ENCODE results near the gene TMEM191C. TPM values are rescaled to one million over a fixed set of nuclear protein-coding genes. Genes with fewer than 3 reads are reported as not detected.

TMEM191C gene
- total RNA-seq, 4 donors from 2014 or later: 0.99 to 5.1 (median 3.8) TPM; not detected in 1

GRCh38 chr22:21445437-21446127 lies 21.6 kb upstream of the TMEM191C start:
- Histone ChIP-seq H3K27ac (replicated peaks in 1 of 4) (no peak overlapping the region), H3K27me3 (no peaks in the 10 kb centered on the region), H3K4me1 (peaks cover 2 to 14% (median 9%) of the 10 kb centered on the region in 4 donors), H3K9me3 (no peaks in the 10 kb centered on the region), H3K4me3 (no peak overlapping the region), H3K36me3 (peaks cover 12 to 56% (median 36%) of the 10 kb centered on the region in 4 donors)
- 92% methylated on average over 10 of the region's 27 CpGs for WGBS
- DNase-seq (ENCODE audit: extremely low spot score): no peak
- TF ChIP-seq POLR2A (IDR thresholded peaks at IDR 0.05; ENCODE audit: low read depth) (no peak), POLR2AphosphoS5 (IDR thresholded peaks at IDR 0.05) (no peak), EP300 (IDR thresholded peaks at IDR 0.05) (no peak)
- intact Hi-C loops (cut with DNase I): no loop called here

- Histone ChIP-seq H3K27ac (replicated peaks in 1 of 4) (no peak overlapping the region), H3K4me3 (no peak overlapping the region), H3K9me3 (no peaks in the 10 kb centered on the region), H3K27me3 (no peaks in the 10 kb centered on the region), H3K36me3 (peaks cover 12 to 56% (median 36%) of the 10 kb centered on the region in 4 donors), H3K4me1 (peaks cover 2 to 12% (median 9%) of the 10 kb centered on the region in 4 donors)
- intact Hi-C loops (cut with DNase I): no loop called here
- no peak for DNase-seq (ENCODE audit: extremely low spot score)
- WGBS: 94% methylated on average over 43 of the region's 49 CpGs
- TF ChIP-seq EP300 (IDR thresholded peaks at IDR 0.05) (no peak), POLR2A (IDR thresholded peaks at IDR 0.05; ENCODE audit: low read depth) (no peak), POLR2AphosphoS5 (IDR thresholded peaks at IDR 0.05) (no peak)
- TF ChIP-seq, protein P1, sequence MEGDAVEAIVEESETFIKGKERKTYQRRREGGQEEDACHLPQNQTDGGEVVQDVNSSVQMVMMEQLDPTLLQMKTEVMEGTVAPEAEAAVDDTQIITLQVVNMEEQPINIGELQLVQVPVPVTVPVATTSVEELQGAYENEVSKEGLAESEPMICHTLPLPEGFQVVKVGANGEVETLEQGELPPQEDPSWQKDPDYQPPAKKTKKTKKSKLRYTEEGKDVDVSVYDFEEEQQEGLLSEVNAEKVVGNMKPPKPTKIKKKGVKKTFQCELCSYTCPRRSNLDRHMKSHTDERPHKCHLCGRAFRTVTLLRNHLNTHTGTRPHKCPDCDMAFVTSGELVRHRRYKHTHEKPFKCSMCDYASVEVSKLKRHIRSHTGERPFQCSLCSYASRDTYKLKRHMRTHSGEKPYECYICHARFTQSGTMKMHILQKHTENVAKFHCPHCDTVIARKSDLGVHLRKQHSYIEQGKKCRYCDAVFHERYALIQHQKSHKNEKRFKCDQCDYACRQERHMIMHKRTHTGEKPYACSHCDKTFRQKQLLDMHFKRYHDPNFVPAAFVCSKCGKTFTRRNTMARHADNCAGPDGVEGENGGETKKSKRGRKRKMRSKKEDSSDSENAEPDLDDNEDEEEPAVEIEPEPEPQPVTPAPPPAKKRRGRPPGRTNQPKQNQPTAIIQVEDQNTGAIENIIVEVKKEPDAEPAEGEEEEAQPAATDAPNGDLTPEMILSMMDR (IDR thresholded peaks at IDR 0.05): no peak
Measured at GRCh38 chr22:21446128-21446826, 20.9 kb upstream of the TMEM191C start.

- Histone ChIP-seq H3K4me3 (no peak overlapping the region), H3K4me1 (peaks cover 2 to 11% (median 9%) of the 10 kb centered on the region in 4 donors), H3K36me3 (peaks cover 12 to 56% (median 36%) of the 10 kb centered on the region in 4 donors), H3K9me3 (no peaks in the 10 kb centered on the region), H3K27ac (replicated peaks in 1 of 4) (no peak overlapping the region), H3K27me3 (no peaks in the 10 kb centered on the region)
- WGBS: 92% methylated on average over 18 of the region's 33 CpGs
- TF ChIP-seq POLR2A (IDR thresholded peaks at IDR 0.05; ENCODE audit: low read depth): no peak
- TF ChIP-seq POLR2AphosphoS5 (IDR thresholded peaks at IDR 0.05): no peak
- TF ChIP-seq EP300 (IDR thresholded peaks at IDR 0.05): no peak
- TF ChIP-seq, protein P1 (IDR thresholded peaks at IDR 0.05): no peak
- intact Hi-C loops (cut with DNase I): no loop called here
- DNase-seq (ENCODE audit: extremely low spot score): no peak
Measured at GRCh38 chr22:21446827-21447690, 20.1 kb upstream of the TMEM191C start.

DNA sequence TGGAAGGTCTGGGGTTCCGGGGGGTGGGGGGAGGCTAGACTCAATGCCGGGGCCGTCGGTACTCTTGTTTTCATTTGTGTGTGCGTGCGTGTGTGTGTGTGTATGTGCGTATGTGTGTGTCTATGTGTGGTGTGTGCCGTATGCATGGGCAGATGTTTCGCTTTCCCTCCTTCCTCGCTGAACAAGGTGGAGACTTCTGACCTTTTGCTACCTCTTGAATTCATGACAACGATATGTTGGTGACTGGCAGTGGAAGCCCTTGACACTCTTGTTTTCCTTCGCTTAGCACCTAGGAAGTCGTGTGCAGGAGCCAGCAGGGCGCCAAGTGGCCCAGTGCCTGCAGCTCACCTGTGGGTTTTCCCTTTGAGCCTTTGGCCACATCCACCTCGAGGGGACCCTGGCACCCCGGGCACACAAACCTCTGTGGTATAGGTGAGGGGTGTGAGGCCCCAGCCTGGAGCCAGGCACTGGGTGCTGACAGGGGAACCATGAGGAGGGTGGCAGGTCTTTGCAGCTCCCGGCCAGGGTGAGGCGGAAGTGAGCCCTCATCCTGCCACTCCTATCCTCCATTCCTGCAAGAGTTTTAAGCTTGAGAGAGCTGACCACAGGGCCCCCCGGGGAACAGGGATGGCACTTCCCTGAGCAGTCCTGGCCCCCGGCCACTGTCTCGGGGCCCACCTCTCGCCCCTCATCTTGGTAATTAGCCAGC lies 19.3 kb upstream of the TMEM191C start:
- intact Hi-C loops (cut with DNase I): no loop called here
- TF ChIP-seq POLR2AphosphoS5 (IDR thresholded peaks at IDR 0.05) (no peak), POLR2A (IDR thresholded peaks at IDR 0.05; ENCODE audit: low read depth) (no peak), EP300 (IDR thresholded peaks at IDR 0.05) (no peak)
- TF ChIP-seq, protein P1 (IDR thresholded peaks at IDR 0.05): no peak
- WGBS: 90% methylated on average over 20 of the region's 22 CpGs
- Histone ChIP-seq H3K4me3 (no peak overlapping the region), H3K27me3 (no peaks in the 10 kb centered on the region), H3K4me1 (peaks cover 2 to 9% (median 7%) of the 10 kb centered on the region in 4 donors), H3K27ac (replicated peaks in 1 of 4) (no peak overlapping the region), H3K36me3 (peaks cover 12 to 56% (median 36%) of the 10 kb centered on the region in 4 donors), H3K9me3 (no peaks in the 10 kb centered on the region)
- DNase-seq (ENCODE audit: extremely low spot score): no peak
